K562 treated with DMSO at 1 percent for 24 hours (cell line): ENCODE results near the gene GMCL1. TPM values are rescaled to one million over a fixed set of nuclear protein-coding genes. Genes with fewer than 3 reads are reported as not detected.

ENCODE experiments used
- total RNA-seq: library from RNA; unstranded; fragments of 300-600 nt; gene quantifications from 2 replicates; pipeline ENCODE4 v1.2.3, GENCODE V29; 2022; ENCODE audit warnings: low read depth; ENCODE audit not compliant: insufficient read depth

GMCL1 gene, protein sequence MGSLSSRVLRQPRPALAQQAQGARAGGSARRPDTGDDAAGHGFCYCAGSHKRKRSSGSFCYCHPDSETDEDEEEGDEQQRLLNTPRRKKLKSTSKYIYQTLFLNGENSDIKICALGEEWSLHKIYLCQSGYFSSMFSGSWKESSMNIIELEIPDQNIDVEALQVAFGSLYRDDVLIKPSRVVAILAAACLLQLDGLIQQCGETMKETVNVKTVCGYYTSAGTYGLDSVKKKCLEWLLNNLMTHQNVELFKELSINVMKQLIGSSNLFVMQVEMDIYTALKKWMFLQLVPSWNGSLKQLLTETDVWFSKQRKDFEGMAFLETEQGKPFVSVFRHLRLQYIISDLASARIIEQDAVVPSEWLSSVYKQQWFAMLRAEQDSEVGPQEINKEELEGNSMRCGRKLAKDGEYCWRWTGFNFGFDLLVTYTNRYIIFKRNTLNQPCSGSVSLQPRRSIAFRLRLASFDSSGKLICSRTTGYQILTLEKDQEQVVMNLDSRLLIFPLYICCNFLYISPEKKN
- 19.1 and 24.8 TPM in 2 replicates for total RNA-seq

DNA sequence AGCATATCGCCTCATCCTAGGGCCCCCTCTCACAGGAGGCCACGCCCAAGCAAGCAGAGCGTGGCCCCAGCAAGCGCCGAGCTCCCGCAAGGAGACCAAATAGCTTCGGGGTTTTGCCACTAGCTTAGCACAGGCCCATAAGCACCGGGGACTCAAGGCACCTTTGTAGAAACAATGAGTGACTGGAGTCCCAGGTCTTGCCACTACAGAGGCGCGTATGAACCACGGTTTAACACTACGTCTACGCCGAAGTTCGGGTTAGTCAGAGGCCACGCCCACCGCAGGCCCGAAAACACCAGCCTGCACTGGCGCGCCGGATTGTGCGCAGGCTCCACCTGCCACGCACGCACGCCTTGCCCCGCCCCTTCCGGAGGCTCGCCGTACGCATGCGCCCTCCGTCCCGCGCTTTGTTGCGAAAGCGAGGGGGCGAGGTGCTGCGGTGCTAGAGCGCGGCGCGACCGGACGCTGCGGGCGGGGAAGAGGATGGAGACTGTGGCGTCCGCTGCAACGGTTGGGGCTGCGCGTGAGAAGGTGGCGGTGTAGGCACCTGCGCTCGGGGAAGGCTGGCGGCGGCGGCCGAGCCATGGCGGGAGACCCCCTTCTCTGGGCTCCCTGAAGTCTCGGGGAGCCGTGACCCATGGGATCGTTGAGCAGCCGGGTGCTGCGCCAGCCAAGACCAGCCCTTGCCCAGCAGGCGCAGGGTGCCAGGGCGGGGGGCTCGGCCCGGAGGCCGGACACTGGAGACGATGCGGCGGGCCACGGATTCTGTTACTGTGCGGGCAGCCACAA, at the start of gene GMCL1:
Gene GMCL1, plus strand, starts transcription at position 405 of the 789 bp plus-strand sequence. Its CDS starts 233 bp downstream, at position 638.

DNA sequence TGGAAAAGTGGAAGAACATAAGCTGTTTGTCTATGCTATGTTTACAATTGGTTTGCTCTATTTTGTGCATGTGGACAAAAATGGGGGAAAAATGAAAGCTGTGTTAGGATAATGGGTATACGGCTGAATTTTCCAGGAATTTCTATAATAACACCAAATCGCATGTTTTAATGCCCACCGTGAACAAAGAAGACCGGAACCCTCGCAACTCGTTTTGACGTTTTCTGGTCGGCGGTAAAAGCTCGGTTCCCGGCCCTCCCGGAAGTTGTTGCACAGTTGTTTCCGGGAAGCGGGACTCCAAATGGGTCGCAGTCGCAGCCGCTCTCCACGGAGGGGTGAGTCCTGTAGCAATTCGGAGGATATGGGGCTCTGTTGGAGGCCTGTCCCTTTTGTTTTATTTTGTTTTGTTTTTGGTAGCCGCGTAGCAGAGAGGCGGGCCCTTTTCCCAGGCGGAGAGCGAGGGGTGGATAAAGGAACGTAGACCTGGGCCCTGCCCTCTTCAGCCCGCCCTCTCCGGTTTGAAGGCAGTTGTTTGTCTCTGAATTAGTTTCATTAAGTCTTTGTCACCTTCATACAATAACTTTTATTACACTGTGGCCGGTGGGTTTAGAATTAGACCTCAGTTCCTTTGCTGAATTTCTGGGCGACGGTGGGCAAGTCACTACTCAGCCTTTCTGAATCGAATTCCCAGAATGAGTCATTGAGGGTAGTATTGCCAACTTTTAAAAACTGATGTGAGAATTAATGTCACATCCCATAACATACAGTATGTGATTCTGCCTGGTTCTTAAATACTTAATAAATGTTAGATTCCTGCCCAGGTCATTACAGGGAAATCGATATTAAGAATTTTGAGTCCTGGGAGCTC, 64.5 kb downstream of the GMCL1 start, which contains the start of gene SNRNP27:
Gene SNRNP27, plus strand, starts transcription at position 273 of the 868 bp plus-strand sequence. Its CDS starts 29 bp downstream, at position 302.

GRCh38 chr2:69914950-69915945, 85.8 kb downstream of the GMCL1 start, which contains the start of gene MXD1:
Gene MXD1 (plus strand): TSS chr2:69915109. CDS start chr2:69915331, 222 bp downstream.

Other genes starting within 250 kb of the GMCL1 start
- 20.6 and 21.6 TPM in 2 replicates for gene AAK1, start 185.9 kb upstream of the GMCL1 start, total RNA-seq
- gene ANXA4, start 87.5 kb upstream of the GMCL1 start, total RNA-seq: 24.4 and 24.7 TPM in 2 replicates
- gene SNRNP27, start 64.3 kb downstream of the GMCL1 start, total RNA-seq: 56.0 and 60.1 TPM in 2 replicates
- gene MXD1, start 85.4 kb downstream of the GMCL1 start, total RNA-seq: 7.7 and 8.5 TPM in 2 replicates
- gene ASPRV1, start 132.0 kb downstream of the GMCL1 start, total RNA-seq: 1.1 and 1.4 TPM in 2 replicates